GM18517 (cell line): ENCODE measurements around the gene MSL1.

Source experiments
- ATAC-seq: cut with Tn5 transposase; IDR thresholded peaks from one replicate; pipeline ENCODE4 v1.9.1; 2021; ENCODE audit warnings: mild to moderate bottlenecking, moderate library complexity; ENCODE audit not compliant: unreplicated experiment

MSL1 gene

DNA sequence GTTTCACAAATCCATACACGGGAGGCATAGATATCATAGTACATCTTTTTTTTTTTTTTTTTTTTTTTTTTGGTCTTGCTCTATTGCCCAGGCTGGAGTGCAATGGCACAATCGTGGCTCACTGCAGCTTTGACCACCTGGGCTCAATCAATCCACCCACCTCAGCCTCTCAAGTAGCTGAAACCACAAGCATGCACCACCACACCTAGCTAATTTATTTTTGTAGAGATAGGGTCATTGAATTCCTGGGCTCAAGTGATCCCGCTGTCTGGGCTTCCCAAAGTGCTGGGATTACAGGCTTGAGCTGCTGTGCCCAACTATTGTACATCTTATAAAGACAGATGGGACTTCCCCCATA, 52.0 kb downstream of the MSL1 start:
- no peak for ATAC-seq

DNA sequence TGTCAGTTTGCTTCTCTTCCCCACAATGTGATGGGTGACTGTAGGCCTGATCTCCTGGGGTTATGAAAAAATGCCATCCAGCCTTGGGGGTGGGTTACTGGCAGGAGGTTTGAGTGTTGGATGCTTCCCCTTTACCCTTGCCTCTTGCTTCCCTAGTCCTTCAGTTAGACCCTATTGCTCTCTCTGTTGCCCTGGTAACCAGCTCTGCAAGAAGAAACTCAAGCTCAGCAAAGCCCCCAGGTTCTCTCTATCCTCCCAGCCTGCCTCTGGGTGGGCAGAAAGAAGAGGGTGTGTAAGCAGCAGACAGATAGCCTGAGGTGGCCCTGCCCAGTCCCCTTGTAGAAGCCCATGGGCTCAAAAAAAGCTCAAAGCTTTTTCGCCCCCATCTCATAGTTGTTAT, 52.7 kb downstream of the MSL1 start:
- no peak for ATAC-seq

- ATAC-seq = no peak
These were observed 54.4 kb downstream of the MSL1 start for GRCh38 chr17:40175928-40176753.

DNA sequence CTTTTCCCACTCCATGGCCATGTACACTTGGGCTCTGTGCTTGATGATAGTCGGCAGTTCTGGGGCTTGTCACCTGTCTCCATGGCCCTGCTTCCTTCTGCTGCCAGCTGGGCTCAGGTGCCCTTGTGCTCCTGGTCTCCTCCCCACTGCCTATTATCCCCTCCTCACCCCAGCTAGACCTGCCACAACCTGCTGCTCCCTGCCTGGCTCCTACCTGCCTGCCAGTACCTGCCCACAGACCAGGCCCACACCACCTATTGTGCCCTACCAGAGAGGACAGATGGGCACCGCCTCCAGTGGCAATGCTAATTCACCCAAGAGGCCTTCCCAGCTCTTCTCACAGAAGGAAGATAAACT, 55.0 kb downstream of the MSL1 start:
- no peak for ATAC-seq

GRCh38 chr17:40177275-40177874, 55.6 kb downstream of the MSL1 start, which contains the start of gene RAPGEFL1:
Gene RAPGEFL1, plus strand, starts transcription at chr17:40177470. Its CDS starts 392 bp downstream, at chr17:40177862.
- ATAC-seq = no peak

GRCh38 chr17:40178021-40178601, 56.3 kb downstream of the MSL1 start:
- no peak for ATAC-seq

GRCh38 chr17:40178660-40179059, 56.9 kb downstream of the MSL1 start:
- no peak for ATAC-seq

- ATAC-seq = no peak
These were observed 58.3 kb downstream of the MSL1 start for GRCh38 chr17:40179923-40180659.

GRCh38 chr17:40180694-40181093, 58.9 kb downstream of the MSL1 start:
- ATAC-seq = no peak

DNA sequence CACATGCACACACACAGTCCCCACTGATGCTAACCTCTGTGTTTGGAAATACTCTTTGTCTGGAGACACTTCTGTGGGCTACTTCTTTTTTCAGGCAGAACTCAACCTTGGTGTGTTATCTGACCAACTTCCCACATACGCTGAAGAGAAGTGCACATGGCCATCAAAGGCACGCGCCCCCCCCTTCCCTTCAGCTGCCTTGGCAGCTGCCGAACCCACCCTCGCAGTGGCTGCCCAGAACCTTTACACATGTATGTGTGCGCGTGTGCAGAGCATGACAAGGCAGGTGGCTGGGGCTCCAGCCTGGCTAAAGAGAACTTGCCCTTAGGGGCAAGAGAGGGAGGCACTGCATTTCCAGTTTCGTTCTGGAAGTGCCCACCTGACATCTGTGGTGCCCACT, 59.4 kb downstream of the MSL1 start:
- no peak for ATAC-seq

DNA sequence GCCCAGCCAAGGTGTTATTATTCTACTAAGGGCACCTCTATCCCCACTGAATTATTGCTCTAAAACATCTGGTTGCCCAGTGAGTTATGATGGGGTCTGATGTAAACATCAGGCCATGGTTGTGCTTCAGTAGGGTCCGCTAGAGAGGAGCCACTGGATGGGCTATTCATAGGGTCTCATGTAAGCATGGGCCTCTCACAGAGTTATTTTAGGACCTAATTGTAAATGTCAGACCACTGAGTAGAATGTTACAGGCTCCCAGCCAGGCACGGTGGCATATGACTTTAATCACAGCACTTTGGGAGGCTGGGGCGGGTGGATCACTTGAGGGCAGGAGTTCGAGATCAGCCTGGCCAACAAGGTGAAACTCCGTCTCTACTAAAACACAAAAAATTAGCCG, 60.8 kb downstream of the MSL1 start:
- ATAC-seq = no peak
